GM18873 (cell line): Measurements from ENCODE around the gene RALA.
"Not testable (repeated sequence)": the region's sequence is repeated elsewhere in the genome, so short reads cannot be mapped to it uniquely, and the experiment has no call there.

Experiments
- ATAC-seq: cut with Tn5 transposase; IDR thresholded peaks from one replicate; pipeline ENCODE4 v1.9.1; 2021; ENCODE audit warnings: mild to moderate bottlenecking, moderate library complexity, moderate number of reproducible peaks; ENCODE audit not compliant: unreplicated experiment, low FRiP score

The RALA gene

GRCh38 chr7:39644170-39644569, 20.8 kb downstream of the RALA start:
- no peak for ATAC-seq

GRCh38 chr7:39645482-39646407, 22.4 kb downstream of the RALA start:
- ATAC-seq = no peak

GRCh38 chr7:39647816-39648215, 24.4 kb downstream of the RALA start:
- no peak for ATAC-seq

GRCh38 chr7:39650676-39651075, 27.3 kb downstream of the RALA start:
- no peak for ATAC-seq

- ATAC-seq = no peak
Observed at GRCh38 chr7:39651265-39651664, 27.9 kb downstream of the RALA start.

GRCh38 chr7:39656415-39656814, 33.0 kb downstream of the RALA start:
- ATAC-seq = no peak

GRCh38 chr7:39659356-39660013, 36.1 kb downstream of the RALA start:
- ATAC-seq = no peak

GRCh38 chr7:39661960-39662359, 38.6 kb downstream of the RALA start:
- ATAC-seq = no peak

- ATAC-seq = no peak
Observed at GRCh38 chr7:39663263-39663662, 39.9 kb downstream of the RALA start.

- no peak for ATAC-seq
Observed at GRCh38 chr7:39664057-39664456, 40.7 kb downstream of the RALA start.

GRCh38 chr7:39664585-39664984, 41.2 kb downstream of the RALA start:
- no peak for ATAC-seq

GRCh38 chr7:39666562-39666961, 43.2 kb downstream of the RALA start:
- no peak for ATAC-seq

- ATAC-seq = no peak
Observed at GRCh38 chr7:39667341-39667923, 44.1 kb downstream of the RALA start.

GRCh38 chr7:39668280-39668679, 44.9 kb downstream of the RALA start:
- ATAC-seq = not testable (repeated sequence)

GRCh38 chr7:39670052-39670451, 46.7 kb downstream of the RALA start:
- no peak for ATAC-seq

GRCh38 chr7:39670934-39671333, 47.6 kb downstream of the RALA start:
- ATAC-seq = no peak

- no peak for ATAC-seq
Observed at GRCh38 chr7:39672176-39672575, 48.8 kb downstream of the RALA start.

GRCh38 chr7:39673868-39674267, 50.5 kb downstream of the RALA start:
- ATAC-seq = no peak

GRCh38 chr7:39674406-39674805, 51.0 kb downstream of the RALA start:
- no peak for ATAC-seq

GRCh38 chr7:39676346-39676745, 53.0 kb downstream of the RALA start:
- ATAC-seq = no peak

- ATAC-seq = no peak
Observed at GRCh38 chr7:39678930-39679709, 55.7 kb downstream of the RALA start.
